ENCODE measurements around the gene NUDT21.
"Not testable (repeated sequence)": the region's sequence is repeated elsewhere in the genome, so short reads cannot be mapped to it uniquely, and the experiment has no call there.

The NUDT21 gene

GRCh38 chr16:56401482-56401881 is 49.6 kb downstream of the NUDT21 start:
- H3K4me1 Mint-ChIP-seq, result no peaks in the 10 kb centered on the region
- H3K9me3 Mint-ChIP-seq, result no peaks in the 10 kb centered on the region
- H3K27me3 Mint-ChIP-seq (ENCODE audit: low read depth), result peaks cover 3% of the 10 kb centered on the region
- no peak overlapping the region for H3K4me3 Mint-ChIP-seq
- no peak for TF ChIP-seq CTCF (IDR thresholded peaks at IDR 0.05; ENCODE audit: unreplicated experiment in 3 of 3)
- H3K27ac Mint-ChIP-seq, result no peak overlapping the region
- peaks cover 67% of the 10 kb centered on the region for H3K36me3 Mint-ChIP-seq (ENCODE audit: low read depth)

GRCh38 chr16:56400458-56400857 is 50.7 kb downstream of the NUDT21 start:
- Mint-ChIP-seq H3K4me1 (no peaks in the 10 kb centered on the region), H3K4me3 (no peak overlapping the region), H3K27ac (no peak overlapping the region), H3K9me3 (peaks cover under 1% of the 10 kb centered on the region), H3K36me3 (ENCODE audit: low read depth) (peaks cover 74% of the 10 kb centered on the region), H3K27me3 (ENCODE audit: low read depth) (peaks cover 3% of the 10 kb centered on the region)
- TF ChIP-seq CTCF (IDR thresholded peaks at IDR 0.05; ENCODE audit: unreplicated experiment in 3 of 3), result no peak

GRCh38 chr16:56399486-56399885 is 51.6 kb downstream of the NUDT21 start:
- Mint-ChIP-seq H3K27me3 (ENCODE audit: low read depth) (peaks cover 3% of the 10 kb centered on the region), H3K4me3 (no peak overlapping the region), H3K36me3 (ENCODE audit: low read depth) (peaks cover 73% of the 10 kb centered on the region), H3K9me3 (peaks cover 3% of the 10 kb centered on the region), H3K4me1 (no peaks in the 10 kb centered on the region), H3K27ac (no peak overlapping the region)
- no peak for TF ChIP-seq CTCF (IDR thresholded peaks at IDR 0.05; ENCODE audit: unreplicated experiment in 3 of 3)

- no peaks in the 10 kb centered on the region for H3K4me1 Mint-ChIP-seq
- H3K36me3 Mint-ChIP-seq (ENCODE audit: low read depth), result peaks cover 73% of the 10 kb centered on the region
- no peak overlapping the region for H3K4me3 Mint-ChIP-seq
- no peak overlapping the region for H3K27ac Mint-ChIP-seq
- H3K27me3 Mint-ChIP-seq (ENCODE audit: low read depth), result peaks cover 3% of the 10 kb centered on the region
- no peak for TF ChIP-seq CTCF (IDR thresholded peaks at IDR 0.05; ENCODE audit: unreplicated experiment in 3 of 3)
- peaks cover 4% of the 10 kb centered on the region for H3K9me3 Mint-ChIP-seq
Observed at GRCh38 chr16:56399047-56399446, 52.1 kb downstream of the NUDT21 start.

GRCh38 chr16:56396724-56397123 is 54.4 kb downstream of the NUDT21 start:
- H3K9me3 Mint-ChIP-seq, result peaks cover 19% of the 10 kb centered on the region
- not testable (repeated sequence) for H3K27me3 Mint-ChIP-seq (ENCODE audit: low read depth)

GRCh38 chr16:56389554-56389953 is 61.6 kb downstream of the NUDT21 start:
- H3K27me3 Mint-ChIP-seq (ENCODE audit: low read depth), result no peaks in the 10 kb centered on the region
- peaks cover 19% of the 10 kb centered on the region for H3K9me3 Mint-ChIP-seq
- H3K4me1 Mint-ChIP-seq, result no peaks in the 10 kb centered on the region
- H3K27ac Mint-ChIP-seq, result no peak overlapping the region
- H3K4me3 Mint-ChIP-seq, result no peak overlapping the region
- peaks cover 84% of the 10 kb centered on the region for H3K36me3 Mint-ChIP-seq (ENCODE audit: low read depth)
- TF ChIP-seq CTCF (IDR thresholded peaks at IDR 0.05; ENCODE audit: unreplicated experiment in 3 of 3), result no peak

More at GRCh38 chr16:56396724-56397123, 54.4 kb downstream of the NUDT21 start:
- not testable (repeated sequence) for H3K4me3 Mint-ChIP-seq, H3K4me1 Mint-ChIP-seq, H3K27ac Mint-ChIP-seq
- H3K36me3 Mint-ChIP-seq (ENCODE audit: low read depth), result peaks cover 84% of the 10 kb centered on the region

Data from nephron (organoid).